A549 treated with GW870086 at 1 μM for 4 hours (cell line): ENCODE results near the gene SLC18B1. TPM values are rescaled to one million over a fixed set of nuclear protein-coding genes. Genes with fewer than 3 reads are reported as not detected.

Experiments used
- total RNA-seq: library from RNA; stranded (reverse); fragments of 200-300 nt; extraction: Qiagen RNA extraction; gene quantifications from 5 replicates; pipeline ENCODE4 v1.2.3, GENCODE V29; 2022; ENCODE audit warnings: low read depth

Gene SLC18B1
- 4.6 to 5.9 TPM (median 5.2 TPM) in 5 replicates for total RNA-seq

GRCh38 chr6:132797951-132798868 lies at the start of gene SLC18B1:
TSS of gene SLC18B1 (minus strand) at chr6:132798637. CDS start at chr6:132798456, 181 bp downstream.

Other genes with a start within 250 kb of the SLC18B1 start
- gene TAAR8, start 246.0 kb downstream of the SLC18B1 start, total RNA-seq, result not detected in 5 replicates
- not detected in 5 replicates for gene TAAR6, start 228.3 kb downstream of the SLC18B1 start, total RNA-seq
- gene TAAR5, start 208.9 kb downstream of the SLC18B1 start, total RNA-seq, result not detected in 5 replicates
- not detected in 5 replicates for gene TAAR2, start 174.4 kb downstream of the SLC18B1 start, total RNA-seq
- not detected in 5 replicates for gene TAAR1, start 139.5 kb downstream of the SLC18B1 start, total RNA-seq
- gene VNN1, start 84.6 kb downstream of the SLC18B1 start, total RNA-seq, result 0.03 to 0.07 TPM (median 0.05 TPM) in 3 of 5 replicates, not detected in the others
- gene VNN2, start 40.7 kb downstream of the SLC18B1 start, total RNA-seq, result 0.10 TPM in 1 of 5 replicates, not detected in the others
- 1,872 to 2,130 TPM (median 1,935 TPM) in 5 replicates for gene RPS12, start 15.9 kb upstream of the SLC18B1 start, total RNA-seq